ENCODE results near the gene RAF1. TPM values are rescaled to one million over a fixed set of nuclear protein-coding genes. Genes with fewer than 3 reads are reported as not detected.

The RAF1 gene
- total RNA-seq, 1 donor from 2014 or later: 142 TPM

DNA sequence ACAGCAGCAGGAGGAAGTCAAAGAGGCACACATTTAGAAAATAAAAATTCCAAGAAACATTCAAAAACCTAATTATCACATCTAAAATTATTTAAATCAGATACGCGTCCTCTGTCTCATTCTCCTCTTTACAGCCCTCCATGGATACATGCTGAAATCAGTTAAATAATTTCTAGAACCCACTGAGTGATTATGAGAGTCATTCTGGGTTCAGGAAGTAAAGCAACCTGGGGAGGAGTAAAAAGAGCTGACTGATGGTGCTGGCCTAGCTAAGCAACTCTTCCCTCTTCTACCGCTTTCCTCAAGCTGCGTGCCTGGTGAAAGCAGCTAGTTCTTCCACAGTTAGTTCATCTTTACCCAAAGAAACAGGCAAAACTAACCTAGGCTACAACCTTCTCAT, 48.7 kb downstream of the RAF1 start:
- intact Hi-C loops (cut with DNase I): no loop called here
- no peak for ATAC-seq (ENCODE audit: poor library complexity)

DNA sequence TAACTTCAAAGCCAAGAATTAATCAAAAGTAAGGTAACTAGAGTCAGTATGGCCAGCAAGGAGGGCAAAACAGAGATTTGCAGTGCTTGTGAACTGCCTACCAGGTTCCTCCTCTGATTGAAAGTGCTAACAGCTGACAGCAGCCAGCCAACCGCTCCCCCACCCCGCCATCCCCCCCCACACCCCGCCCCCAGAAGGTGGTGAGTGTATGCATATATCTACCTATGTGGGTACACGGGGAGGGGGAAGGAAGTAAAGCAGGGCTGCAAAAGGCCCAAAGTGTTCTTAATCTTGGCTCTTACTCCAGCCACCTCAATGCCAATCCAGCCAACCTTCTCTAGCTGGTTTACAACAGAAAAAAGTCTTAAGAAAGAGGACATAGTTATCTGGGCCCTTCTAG, 50.7 kb downstream of the RAF1 start:
- DNase-seq (no peak), ATAC-seq (ENCODE audit: poor library complexity) (no peak)
- intact Hi-C loops (cut with DNase I): no loop called here

More for the DNA sequence above, 48.7 kb downstream of the RAF1 start:
- no peak for DNase-seq

DNA sequence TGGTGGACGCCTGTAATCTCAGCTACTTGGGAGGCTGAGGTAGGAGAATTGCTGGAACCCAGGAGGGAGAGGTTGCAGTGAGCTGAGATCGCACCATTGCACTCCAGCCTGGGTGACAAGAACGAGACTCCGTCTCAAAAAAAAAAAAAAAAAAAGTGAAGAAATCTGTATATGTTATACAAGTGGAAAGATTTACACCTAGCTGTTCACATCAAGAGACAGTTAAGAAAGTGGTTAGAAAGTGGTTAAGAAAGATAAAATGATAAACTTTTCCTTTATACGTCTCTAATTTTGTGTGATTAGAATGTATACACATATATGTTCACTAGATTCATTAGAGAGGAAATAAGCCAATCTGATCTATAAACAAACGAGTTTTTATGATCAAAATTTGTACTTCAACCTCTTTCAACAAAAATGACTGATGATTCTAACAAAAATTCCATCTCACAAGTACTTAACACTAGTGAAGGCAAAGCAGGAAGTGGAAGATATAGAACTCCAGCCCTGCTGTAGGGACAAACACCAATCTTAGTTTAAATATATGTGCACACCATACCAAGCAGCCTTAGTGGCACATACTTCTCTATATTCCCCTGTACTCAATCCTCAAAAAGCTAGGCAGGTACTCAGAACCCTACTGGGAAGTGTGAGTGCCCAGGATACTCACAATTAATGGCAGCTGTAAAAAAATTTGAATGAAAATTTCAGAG, 51.2 kb downstream of the RAF1 start:
- intact Hi-C loops (cut with DNase I): no loop called here
- ATAC-seq (ENCODE audit: poor library complexity): no peak
- no peak for DNase-seq

DNA sequence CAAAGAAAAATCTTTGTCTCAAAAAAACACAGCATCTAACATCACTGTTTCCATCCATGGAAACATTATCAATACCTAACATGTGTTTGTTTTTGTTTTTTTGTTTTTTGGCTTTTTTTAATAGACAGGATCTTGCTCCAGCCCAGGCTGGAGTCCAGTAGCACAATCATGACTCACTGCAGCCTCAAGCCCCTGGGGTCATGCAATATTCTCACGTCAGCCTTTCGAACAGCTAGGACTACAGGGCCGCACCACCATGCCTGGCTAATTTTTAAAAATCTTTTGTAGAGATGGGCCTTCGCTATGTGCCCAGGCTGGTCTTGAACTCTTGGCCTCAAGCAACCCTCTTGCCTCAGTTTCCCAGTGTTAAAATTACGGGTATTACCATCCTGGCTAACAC, 52.8 kb downstream of the RAF1 start:
- DNase-seq (no peak), ATAC-seq (ENCODE audit: poor library complexity) (no peak)
- intact Hi-C loops (cut with DNase I): no loop called here

DNA sequence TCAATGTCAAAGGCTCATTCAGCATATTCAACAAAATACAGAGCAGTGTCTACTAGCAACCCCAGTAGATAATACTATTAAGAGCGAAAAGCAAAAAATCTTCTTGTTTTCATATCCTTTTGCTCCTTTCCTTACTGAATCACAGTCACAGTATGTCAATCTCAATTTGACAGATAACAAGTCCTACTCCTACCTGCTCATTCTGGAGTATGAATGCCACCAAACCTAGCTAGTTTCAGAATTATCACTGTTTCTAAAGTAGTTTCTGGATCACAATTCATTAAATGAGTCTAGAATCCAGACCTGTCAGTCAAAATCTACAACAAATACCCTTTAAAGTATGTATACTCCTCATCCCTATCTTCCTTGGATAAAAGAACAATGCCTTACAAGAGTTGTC, 55.5 kb downstream of the RAF1 start:
- intact Hi-C loops (cut with DNase I): no loop called here
- no peak for DNase-seq
- no peak for ATAC-seq (ENCODE audit: poor library complexity)

DNA sequence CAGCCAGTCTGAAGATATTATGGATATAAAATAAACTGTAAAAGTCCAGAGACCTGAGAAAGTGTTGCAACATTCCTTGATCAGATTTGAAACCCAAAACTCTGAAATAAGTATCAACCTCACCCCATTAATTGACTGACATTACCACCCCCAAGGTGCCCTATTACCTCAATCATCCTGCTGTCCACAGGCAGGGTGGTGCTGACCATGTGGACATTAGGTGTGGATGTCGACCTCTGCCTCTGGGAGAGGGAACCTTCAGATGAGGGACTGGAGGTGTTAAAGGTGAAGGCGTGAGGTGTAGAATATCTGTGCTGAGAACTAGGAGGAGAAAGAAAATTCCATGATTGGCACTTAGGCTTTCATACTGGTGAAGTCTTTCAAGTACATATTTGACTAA, 59.9 kb downstream of the RAF1 start:
- no peak for ATAC-seq (ENCODE audit: poor library complexity)
- intact Hi-C loops (cut with DNase I): no loop called here

DNA sequence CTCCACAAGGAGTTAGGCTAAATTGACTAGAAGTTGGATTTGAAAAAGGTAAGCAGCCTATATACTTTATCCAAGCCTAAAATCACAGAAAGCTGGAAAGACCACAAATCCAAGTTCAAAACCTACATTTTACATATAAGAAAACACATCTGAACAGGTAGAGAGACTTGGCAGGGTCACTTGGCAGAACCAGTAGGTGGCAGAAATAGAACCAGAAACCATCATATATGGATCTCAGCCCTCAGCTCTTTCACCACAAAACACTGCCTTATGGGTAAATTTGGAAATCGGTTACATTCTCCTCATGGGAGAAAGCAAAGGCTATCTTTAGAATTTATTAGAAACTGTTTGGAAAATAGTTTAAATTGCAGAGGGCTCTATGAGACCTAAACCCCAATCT, 62.8 kb downstream of the RAF1 start:
- ATAC-seq (ENCODE audit: poor library complexity) (peak; percentile 39), DNase-seq (no peak)
- intact Hi-C loops (cut with DNase I): no loop called here

More for the DNA sequence above, 59.9 kb downstream of the RAF1 start:
- DNase-seq: no peak

DNA sequence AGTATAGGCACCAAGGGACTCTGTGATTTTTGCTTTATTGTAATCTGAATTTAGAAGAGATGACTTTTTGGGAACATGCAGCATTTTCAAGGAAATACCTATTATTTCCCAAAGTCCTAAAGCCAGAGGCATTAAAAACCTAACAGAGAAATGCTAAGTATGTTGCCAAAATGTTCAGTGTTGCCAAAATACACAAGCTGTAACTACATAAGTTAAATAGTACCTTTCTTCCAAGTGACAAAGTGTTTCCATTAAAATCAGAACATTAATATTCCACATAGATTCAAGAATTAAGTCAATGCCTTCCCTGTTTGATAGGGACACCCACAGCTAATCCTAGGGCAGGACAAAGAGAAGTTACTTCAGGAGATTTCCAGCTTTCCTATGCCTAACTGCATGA, 65.0 kb downstream of the RAF1 start:
- DNase-seq (no peak), ATAC-seq (ENCODE audit: poor library complexity) (no peak)
- intact Hi-C loops (cut with DNase I): no loop called here

DNA sequence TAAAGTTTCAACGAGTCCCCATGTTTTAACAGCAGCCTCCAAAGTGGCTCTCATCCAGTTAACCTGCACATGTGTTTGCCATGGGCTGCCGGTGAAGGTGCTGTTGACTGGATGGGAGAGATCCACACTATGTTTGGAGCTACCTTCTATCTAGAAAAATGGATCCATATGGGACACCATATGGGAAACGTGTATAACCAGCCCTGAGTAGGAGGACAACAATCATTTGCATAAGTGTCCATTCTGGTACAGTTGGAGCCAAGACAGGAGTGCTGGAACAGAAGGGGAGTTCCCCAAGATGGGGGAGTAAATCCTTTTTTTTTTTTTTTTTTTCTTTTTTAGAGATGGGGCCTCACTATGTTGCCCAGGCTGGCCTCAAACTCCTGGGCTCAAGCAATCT, 70.4 kb downstream of the RAF1 start:
- no peak for DNase-seq
- intact Hi-C loops (cut with DNase I): no loop called here

DNA sequence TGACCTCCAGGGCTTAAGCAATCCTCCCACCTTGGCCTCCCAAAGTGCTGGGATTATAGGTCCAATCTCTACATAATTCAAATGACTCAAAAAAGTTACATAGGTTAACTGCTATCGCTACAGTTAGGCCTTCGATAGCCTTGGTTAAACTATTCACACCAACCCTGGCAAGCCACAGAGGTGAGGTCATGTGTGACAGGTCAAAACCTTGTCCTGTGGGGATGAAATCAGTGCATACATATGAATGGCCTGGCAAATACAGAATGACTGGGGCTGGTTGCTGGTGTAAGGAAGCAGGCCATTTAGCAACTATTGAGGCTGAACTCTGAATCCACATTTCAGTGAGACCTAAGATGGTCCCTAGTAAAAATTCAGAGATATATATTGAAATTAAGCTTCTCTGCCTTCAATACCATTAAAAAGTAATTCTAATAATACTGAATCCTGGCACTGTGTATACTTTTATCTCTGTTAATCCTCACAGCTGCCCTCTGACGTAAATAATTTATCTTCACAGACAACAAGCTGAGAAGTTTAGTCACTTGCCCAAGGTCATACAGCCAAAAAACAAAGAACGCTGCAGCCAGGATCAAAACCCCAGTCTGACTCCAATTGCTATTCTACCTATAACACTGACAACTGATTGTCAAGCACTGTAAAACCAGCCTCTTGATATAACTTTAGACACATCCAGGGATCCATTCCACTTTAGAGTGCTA, 71.8 kb downstream of the RAF1 start:
- DNase-seq (no peak), ATAC-seq (ENCODE audit: poor library complexity) (peak; percentile 59)
- intact Hi-C loops (cut with DNase I): no loop called here

More for the DNA sequence above, 70.4 kb downstream of the RAF1 start:
- no peak for ATAC-seq (ENCODE audit: poor library complexity)

DNA sequence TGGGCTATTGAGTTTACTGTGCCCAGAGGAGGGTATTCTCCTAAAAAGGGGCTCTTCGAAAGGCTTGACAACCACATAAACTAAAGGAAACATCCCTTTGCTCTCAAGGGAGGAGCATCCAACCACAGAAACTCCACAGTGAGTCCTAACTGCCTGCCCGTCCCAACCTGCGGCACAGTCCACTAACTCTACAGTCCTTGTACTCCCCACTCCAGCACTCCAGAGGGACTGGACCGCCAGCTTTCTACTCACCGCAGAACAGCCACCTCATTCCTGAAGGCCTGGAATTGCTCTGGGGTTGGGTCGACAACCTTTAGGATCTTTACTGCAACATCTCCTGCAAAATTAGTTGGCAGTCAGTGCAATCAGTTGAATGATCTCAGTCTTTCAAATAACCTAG, 72.5 kb downstream of the RAF1 start:
- no peak for ATAC-seq (ENCODE audit: poor library complexity)
- DNase-seq: no peak
- intact Hi-C loops (cut with DNase I): no loop called here

DNA sequence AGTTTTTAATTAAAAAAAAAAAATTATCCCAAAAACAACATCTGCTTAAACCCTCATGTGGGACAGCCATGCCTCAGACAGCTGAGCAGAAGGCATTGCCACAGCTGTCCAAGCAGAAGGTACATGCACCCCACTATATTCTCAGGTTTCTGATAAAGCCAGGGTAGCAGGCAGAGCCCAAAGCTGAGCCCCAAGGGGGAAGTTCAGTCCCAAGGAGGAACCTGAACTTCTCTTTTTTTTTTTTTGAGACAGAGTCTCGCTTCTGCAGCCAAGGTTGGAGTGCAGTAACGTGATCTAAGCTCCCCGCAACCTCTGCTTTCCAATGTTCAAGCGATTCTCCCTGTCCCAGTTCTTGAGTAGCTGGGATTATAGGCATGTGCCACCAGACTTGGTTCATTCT, 73.8 kb downstream of the RAF1 start:
- intact Hi-C loops (cut with DNase I): no loop called here
- no peak for DNase-seq
- ATAC-seq (ENCODE audit: poor library complexity): no peak

DNA sequence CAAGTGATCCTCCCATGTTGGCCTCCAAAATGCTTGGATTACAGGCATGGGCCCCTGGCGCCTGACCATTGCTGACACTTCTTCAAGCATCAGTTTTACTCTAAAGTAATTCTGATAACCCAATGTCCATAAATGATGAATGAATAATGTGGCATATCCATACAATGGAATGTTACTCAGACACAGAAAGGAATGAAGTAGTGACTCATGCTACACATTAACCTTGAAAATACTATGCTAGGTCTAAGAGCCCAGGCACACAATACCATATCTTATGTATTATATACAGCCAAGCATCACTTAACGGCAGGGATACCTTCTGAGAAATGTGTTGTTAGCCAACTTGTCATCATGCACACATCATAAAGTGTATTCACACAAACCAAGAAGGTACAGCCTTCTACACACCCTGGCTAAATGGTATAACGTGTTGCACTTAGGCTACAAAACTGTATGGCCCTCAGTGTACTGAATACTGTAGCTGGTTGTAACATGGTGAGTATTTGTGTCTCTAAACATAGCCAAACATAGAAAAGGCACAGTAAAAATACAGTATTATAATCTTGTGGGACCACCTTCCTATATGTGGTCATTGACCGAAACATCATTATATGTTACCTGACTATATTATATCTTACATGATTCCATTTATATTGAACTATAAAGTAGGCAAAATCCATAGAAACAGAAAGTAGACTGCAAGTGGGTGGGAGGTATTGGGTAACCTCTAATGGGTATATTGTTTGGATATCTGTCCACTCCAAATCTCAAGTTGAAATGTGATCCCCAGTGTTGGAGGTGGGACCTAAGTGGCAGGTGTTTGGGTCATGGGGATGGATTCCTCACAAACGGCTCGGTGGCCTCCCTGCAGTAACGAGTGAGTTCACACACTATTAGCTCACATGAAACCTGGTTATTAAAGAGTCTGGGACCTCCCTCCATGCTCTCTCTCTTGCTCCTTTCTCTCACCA, 75.6 kb downstream of the RAF1 start:
- ATAC-seq (ENCODE audit: poor library complexity) (no peak), DNase-seq (no peak)
- intact Hi-C loops (cut with DNase I): no loop called here

DNA sequence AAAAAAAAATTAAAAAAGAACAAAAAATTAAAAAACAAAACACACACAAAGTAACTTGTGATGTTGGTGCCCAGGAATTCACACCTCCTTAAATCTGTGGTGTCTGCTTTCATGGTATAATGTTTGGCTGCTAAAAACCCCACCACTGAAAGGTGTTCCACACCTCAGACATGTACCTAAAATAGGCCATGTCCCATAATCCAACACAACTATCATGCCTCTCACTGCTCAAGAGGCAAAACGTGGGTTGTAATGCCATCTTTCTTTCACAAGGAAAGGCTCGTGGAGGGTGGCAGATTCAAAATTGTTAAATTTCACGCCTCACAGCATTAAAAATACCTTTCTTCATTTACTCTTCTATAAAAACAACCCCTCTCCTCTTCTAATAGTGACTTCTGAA, 77.5 kb downstream of the RAF1 start:
- intact Hi-C loops (cut with DNase I): no loop called here
- ATAC-seq (ENCODE audit: poor library complexity) (no peak), DNase-seq (no peak)

DNA sequence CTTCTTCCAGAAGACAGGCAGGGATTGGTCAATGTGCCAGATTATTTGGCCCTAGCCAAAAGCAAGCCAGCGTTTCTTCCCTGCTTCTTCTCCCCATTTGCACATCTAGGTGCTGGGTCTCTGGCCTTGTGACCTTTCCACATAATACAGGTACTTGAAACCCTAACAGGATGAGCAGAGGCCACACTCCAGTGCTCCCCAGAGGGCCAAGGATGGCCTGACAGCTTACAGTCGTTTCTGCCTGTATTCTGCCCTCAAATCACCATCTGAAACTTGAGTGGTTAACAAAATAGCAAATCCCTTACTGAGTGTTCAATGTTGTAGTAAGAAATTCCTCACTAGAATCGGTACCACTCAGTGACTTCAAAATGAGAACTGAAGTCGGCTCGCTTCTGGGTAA, 77.9 kb downstream of the RAF1 start:
- intact Hi-C loops (cut with DNase I): no loop called here

DNA sequence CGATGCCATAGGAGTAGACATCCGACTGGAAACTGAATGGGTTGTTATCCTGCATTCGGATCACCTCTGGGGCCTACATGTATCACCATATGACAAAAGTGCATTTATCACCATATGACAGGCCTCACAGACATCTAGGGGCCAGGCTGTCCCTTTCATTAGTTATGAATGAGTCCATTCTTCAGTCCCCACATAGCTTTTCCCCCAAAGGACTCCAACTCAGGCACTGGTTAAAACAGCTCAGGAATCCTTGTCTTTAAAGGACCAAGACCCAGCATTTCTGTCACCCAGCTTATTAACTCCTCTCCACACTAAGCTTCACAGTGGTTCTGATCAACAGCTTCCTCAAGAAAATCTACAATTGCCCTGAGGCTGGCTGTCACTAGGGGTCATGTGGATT, 78.7 kb downstream of the RAF1 start:
- intact Hi-C loops (cut with DNase I): no loop called here
- DNase-seq (no peak), ATAC-seq (ENCODE audit: poor library complexity) (no peak)

More for the DNA sequence above, 77.9 kb downstream of the RAF1 start:
- no peak for ATAC-seq (ENCODE audit: poor library complexity)
- no peak for DNase-seq

DNA sequence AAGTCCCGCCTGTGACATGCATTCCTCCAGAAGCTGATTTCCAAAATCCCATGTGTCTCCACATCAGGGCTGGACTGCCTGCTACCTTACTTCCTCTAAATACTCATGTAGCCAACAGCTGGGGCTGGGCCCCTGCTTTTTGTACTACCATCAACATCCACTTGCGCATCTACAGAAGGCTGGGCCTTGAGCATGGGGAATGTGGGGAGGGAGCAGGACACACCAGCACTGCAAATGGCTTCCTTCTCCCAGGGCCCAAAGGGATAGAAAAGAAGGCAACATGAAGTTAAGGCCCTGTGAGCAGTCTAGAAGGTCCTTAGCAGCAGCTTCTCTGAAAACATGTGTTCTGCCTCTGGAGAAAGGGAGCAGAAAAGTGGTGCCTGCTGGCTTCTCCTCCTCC, 79.8 kb downstream of the RAF1 start:
- intact Hi-C loops (cut with DNase I): no loop called here
- no peak for DNase-seq
- no peak for ATAC-seq (ENCODE audit: poor library complexity)

DNA sequence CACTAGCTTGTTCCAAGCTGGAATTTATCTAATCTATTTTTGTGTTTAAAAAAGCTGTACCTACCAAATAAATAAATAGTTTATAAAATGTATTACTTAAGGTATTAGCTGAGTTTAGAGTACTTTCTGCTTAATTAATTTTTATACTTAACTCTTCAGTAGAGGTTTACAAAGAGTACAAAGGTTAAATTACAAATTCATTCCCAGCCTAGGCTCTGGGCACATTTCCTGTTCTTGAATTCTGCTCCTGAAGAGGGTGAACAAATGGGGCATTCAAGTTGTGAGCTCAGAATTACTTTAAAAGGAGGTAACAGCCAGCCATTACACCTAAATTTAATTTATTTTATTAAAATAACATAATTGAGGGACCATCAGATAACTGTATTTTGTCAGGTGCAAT, 80.6 kb downstream of the RAF1 start:
- intact Hi-C loops (cut with DNase I): no loop called here
- ATAC-seq (ENCODE audit: poor library complexity) (no peak), DNase-seq (no peak)

DNA sequence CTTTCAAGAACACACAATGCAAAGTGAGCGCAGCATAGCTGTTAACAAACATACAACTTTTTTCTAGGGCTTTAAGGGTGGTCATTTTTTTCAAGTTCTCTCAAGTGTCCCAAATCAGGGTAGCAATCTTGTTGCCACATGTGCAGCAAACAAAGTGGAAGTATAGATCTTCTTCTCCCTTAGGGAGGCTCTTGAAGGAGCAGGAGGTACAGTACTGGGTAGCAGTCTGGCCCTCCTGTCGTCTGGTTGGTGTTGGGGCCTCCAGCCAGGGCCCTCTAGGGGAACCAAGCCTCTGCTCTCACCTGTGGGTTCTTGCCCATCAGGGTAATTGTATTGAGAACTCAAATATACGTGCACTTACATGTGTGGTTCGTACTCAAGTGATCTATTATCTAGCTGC, 81.2 kb downstream of the RAF1 start:
- DNase-seq: no peak
- intact Hi-C loops (cut with DNase I): no loop called here
- ATAC-seq (ENCODE audit: poor library complexity): no peak
